ENCODE data around the gene SFTPB.

- TF ChIP-seq RAD21 (IDR thresholded peaks at IDR 0.05; ENCODE audit: low read depth), result no peak
- TF ChIP-seq USF1 (IDR thresholded peaks at IDR 0.05), result no peak
- no peak for TF ChIP-seq EP300 (IDR thresholded peaks at IDR 0.05; ENCODE audit: borderline replicate concordance)
- TF ChIP-seq NFIC (IDR thresholded peaks at IDR 0.05), result no peak
- TF ChIP-seq REST (IDR thresholded peaks at IDR 0.05; ENCODE audit: low read depth), result no peak
- TF ChIP-seq MAX (IDR thresholded peaks at IDR 0.05), result no peak
Measured at GRCh38 chr2:85649201-85650190, 18.5 kb downstream of the SFTPB start.

Measured in Ishikawa (cell line).